K562 (cell line): ENCODE results near the gene ANKRD12. TPM values are rescaled to one million over a fixed set of nuclear protein-coding genes. Genes with fewer than 3 reads are reported as not detected.

Experiments
- CSDE1 ChIP-seq, 2 experiments: fragments of 450-650 bp; IDR thresholded peaks; 2 replicates each; pipeline ENCODE4 v1.6.1; 2016; ENCODE audit warnings: mild to moderate bottlenecking in 1 of 2
- E2F8 ChIP-seq: fragments of 450-650 bp; IDR thresholded peaks from 2 replicates; pipeline ENCODE4 v1.7.1; 2018; ENCODE audit warnings: mild to moderate bottlenecking, low read depth; ENCODE audit not compliant: partially characterized antibody
- EP400 ChIP-seq: fragments of 450-650 bp; IDR thresholded peaks from 2 replicates; pipeline ENCODE4 v1.6.1; 2017; ENCODE audit warnings: antibody characterized with exemption, mild to moderate bottlenecking, moderate library complexity
- HNRNPLL ChIP-seq: fragments of 200-400 bp; formaldehyde crosslinking; IDR thresholded peaks from 2 replicates; pipeline ENCODE4 v1.6.1; 2017; ENCODE audit warnings: low read length, low read depth, mild to moderate bottlenecking; ENCODE audit not compliant: poor library complexity, severe bottlenecking
- KLF13 ChIP-seq: fragments of 450-650 bp; IDR thresholded peaks from 2 replicates; pipeline ENCODE4 v1.6.1; 2016; ENCODE audit warnings: missing genetic modification characterization, low read depth, mild to moderate bottlenecking, missing compliant biosample characterization, moderate library complexity, borderline replicate concordance
- LEF1 ChIP-seq: fragments of 450-650 bp; IDR thresholded peaks from 2 replicates; pipeline ENCODE4 v1.6.1; 2016; ENCODE audit warnings: mild to moderate bottlenecking
- MAZ ChIP-seq, 2 experiments: fragments of 450-650 bp in 1 of 2; sonication (generic) in 1 of 2; formaldehyde crosslinking; IDR thresholded peaks in 1 of 2; conservative IDR thresholded peaks in 1 of 2; 2 replicates each; pipeline versions ENCODE4 v1.4.0 to v1.5.0; 2020; ENCODE audit warnings: mild to moderate bottlenecking in 1 of 2, missing genetic modification reagents in 1 of 2
- NKRF ChIP-seq: fragments of 450-650 bp; IDR thresholded peaks from 2 replicates; pipeline ENCODE4 v1.6.1; 2016; ENCODE audit warnings: borderline replicate concordance
- NR4A1 ChIP-seq, 2 experiments: fragments of 250-450 bp in 1 of 2; fragments of 450-650 bp in 1 of 2; sonication (Bioruptor Pico) in 1 of 2; IDR thresholded peaks; 2 replicates each; pipeline versions ENCODE4 v1.4.0 to v1.6.1; 2016 to 2020; ENCODE audit warnings: mild to moderate bottlenecking in 2 of 2, missing compliant biosample characterization in 1 of 2, missing genetic modification characterization in 1 of 2, moderate library complexity in 1 of 2
- RBM39 ChIP-seq: fragments of 200-400 bp; formaldehyde crosslinking; optimal IDR thresholded peaks from 2 replicates; pipeline ENCODE3; 2018; ENCODE audit warnings: low read depth, low read length
- SIN3B ChIP-seq: fragments of 450-650 bp; IDR thresholded peaks from 2 replicates; pipeline ENCODE4 v1.6.1; 2017; ENCODE audit warnings: low read depth, mild to moderate bottlenecking, moderate library complexity
- SP1 ChIP-seq: sonication (generic); formaldehyde crosslinking; IDR thresholded peaks from 2 replicates; pipeline ENCODE4 v1.8.1; 2022; ENCODE audit warnings: mild to moderate bottlenecking, missing genetic modification reagents
- TFE3 ChIP-seq: fragments of 450-650 bp; formaldehyde crosslinking; IDR thresholded peaks from 2 replicates; pipeline ENCODE4 v1.4.0; 2020; ENCODE audit warnings: mild to moderate bottlenecking, mixed read lengths
- UBTF ChIP-seq, 2 experiments: IDR thresholded peaks; 2 replicates each; pipeline ENCODE4 v1.6.1; 2012; ENCODE audit warnings: improper control_type of control experiment in 2 of 2, low read depth in 2 of 2, low read length in 2 of 2, borderline replicate concordance in 1 of 2
- ZNF408 ChIP-seq: fragments of 250-450 bp; sonication (Bioruptor Pico); IDR thresholded peaks from 2 replicates; pipeline ENCODE4 v1.4.0; 2020; ENCODE audit warnings: low read depth, mild to moderate bottlenecking, moderate library complexity
- ZNF561 ChIP-seq: fragments of 450-650 bp; formaldehyde crosslinking; conservative IDR thresholded peaks from 2 replicates; pipeline ENCODE4 v1.4.0; 2020; ENCODE audit warnings: mild to moderate bottlenecking, moderate library complexity
- polyA plus RNA-seq, 8 experiments: library from polyadenylated mRNA; depleted of rRNA in 4 of 8; stranded (reverse) in 5 of 8; unstranded in 3 of 8; fragments of >200 nt; fragmentation: Nextera tagmentation in 2 of 8; fragmentation: Illumina TruSeq in 1 of 8; extraction: Ambion mirVana in 2 of 8; extraction: Trizol in 1 of 8; gene quantifications; 2 replicates each; pipeline versions ENCODE4 v1.2.1 to v1.2.3, GENCODE V29; 2011 to 2014; ENCODE audit warnings: inconsistent platforms in 1 of 8, missing spikeins in 1 of 8
- total RNA-seq, 7 experiments: library from RNA; depleted of rRNA in 6 of 7; stranded (reverse); fragments of >200 nt in 6 of 7; fragmentation: Illumina TruSeq in 2 of 7; extraction: Trizol in 2 of 7; gene quantifications; 2 replicates each; pipeline versions ENCODE4 v1.2.1 to v1.2.3, GENCODE V29; 2011 to 2021; ENCODE audit warnings: low replicate concordance in 1 of 7

ANKRD12 gene
- total and polyA plus RNA-seq, 9 of the 15 experiments (the other 6 are each of a cell fraction or from before 2014, with no cell fraction given), result 6.6 to 28.2 (median 16.0) TPM

- TF ChIP-seq NR4A1 (CRISPR knock-in tag; IDR thresholded peaks at IDR 0.05) (no peak), NR4A1 (tag; IDR thresholded peaks at IDR 0.05) (no peak), E2F8 (peak; percentile 9), CSDE1 (IDR thresholded peaks at IDR 0.05) (no peak), ZNF561 (CRISPR knock-in tag) (no peak), SIN3B (no peak), TFE3 (CRISPR knock-in tag) (no peak), UBTF (IDR thresholded peaks at IDR 0.05; ENCODE audit: borderline replicate concordance in 1 of 2, low read depth in 2 of 2, low read length in 2 of 2) (no peak), HNRNPLL (no peak), MAZ (CRISPR knock-in tag; conservative IDR thresholded peaks at IDR 0.05 in 1 of 2, IDR thresholded peaks at IDR 0.05 in 1 of 2) (no peak), ZNF408 (no peak), RBM39 (no peak), KLF13 (tag) (no peak), NKRF (no peak), SP1 (no peak), LEF1 (no peak), EP400 (no peak)
These were observed 1.3 kb upstream of the ANKRD12 start (continued) for GRCh38 chr18:9135081-9135911.
